ENCODE data around the gene GBP1.

GBP1 gene

DNA sequence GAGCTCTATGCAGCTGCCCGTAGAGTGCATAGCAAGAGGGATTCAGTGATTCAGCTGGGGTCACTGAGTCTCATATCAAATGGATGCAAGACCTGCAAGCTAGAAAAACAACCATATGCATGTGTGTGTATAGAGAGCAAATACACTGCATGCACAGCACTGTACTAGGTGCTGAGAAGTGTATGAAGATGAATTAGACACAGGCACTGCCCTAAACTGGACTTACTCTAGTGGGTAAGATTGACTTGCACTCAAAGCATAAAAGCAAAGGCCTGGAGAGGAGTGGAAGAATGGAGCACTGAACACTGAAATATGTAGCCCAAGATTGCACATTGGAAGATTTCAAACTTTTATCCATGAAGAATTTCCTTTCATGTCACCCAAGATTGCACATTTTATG lies 5.5 kb upstream of the GBP1 start:
- no peak for TF ChIP-seq POLR2AphosphoS5 (IDR thresholded peaks at IDR 0.05; ENCODE audit: low read depth, low read length)
- TF ChIP-seq, protein P1, sequence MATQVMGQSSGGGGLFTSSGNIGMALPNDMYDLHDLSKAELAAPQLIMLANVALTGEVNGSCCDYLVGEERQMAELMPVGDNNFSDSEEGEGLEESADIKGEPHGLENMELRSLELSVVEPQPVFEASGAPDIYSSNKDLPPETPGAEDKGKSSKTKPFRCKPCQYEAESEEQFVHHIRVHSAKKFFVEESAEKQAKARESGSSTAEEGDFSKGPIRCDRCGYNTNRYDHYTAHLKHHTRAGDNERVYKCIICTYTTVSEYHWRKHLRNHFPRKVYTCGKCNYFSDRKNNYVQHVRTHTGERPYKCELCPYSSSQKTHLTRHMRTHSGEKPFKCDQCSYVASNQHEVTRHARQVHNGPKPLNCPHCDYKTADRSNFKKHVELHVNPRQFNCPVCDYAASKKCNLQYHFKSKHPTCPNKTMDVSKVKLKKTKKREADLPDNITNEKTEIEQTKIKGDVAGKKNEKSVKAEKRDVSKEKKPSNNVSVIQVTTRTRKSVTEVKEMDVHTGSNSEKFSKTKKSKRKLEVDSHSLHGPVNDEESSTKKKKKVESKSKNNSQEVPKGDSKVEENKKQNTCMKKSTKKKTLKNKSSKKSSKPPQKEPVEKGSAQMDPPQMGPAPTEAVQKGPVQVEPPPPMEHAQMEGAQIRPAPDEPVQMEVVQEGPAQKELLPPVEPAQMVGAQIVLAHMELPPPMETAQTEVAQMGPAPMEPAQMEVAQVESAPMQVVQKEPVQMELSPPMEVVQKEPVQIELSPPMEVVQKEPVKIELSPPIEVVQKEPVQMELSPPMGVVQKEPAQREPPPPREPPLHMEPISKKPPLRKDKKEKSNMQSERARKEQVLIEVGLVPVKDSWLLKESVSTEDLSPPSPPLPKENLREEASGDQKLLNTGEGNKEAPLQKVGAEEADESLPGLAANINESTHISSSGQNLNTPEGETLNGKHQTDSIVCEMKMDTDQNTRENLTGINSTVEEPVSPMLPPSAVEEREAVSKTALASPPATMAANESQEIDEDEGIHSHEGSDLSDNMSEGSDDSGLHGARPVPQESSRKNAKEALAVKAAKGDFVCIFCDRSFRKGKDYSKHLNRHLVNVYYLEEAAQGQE (IDR thresholded peaks at IDR 0.05; ENCODE audit: insufficient read depth in 1 of 2, low read depth in 2 of 2, low read length in 2 of 2) = no peak
- TF ChIP-seq TAF1 (IDR thresholded peaks at IDR 0.05; ENCODE audit: borderline replicate concordance, insufficient read depth, low read length) = no peak
- TF ChIP-seq SIN3A (IDR thresholded peaks at IDR 0.05; ENCODE audit: borderline replicate concordance, insufficient read depth, low read length) = no peak
- TF ChIP-seq FOXP2 (optimal IDR thresholded peaks at IDR 0.05; ENCODE audit: borderline replicate concordance, extremely low read depth, extremely low read length, insufficient read depth) = no peak

DNA sequence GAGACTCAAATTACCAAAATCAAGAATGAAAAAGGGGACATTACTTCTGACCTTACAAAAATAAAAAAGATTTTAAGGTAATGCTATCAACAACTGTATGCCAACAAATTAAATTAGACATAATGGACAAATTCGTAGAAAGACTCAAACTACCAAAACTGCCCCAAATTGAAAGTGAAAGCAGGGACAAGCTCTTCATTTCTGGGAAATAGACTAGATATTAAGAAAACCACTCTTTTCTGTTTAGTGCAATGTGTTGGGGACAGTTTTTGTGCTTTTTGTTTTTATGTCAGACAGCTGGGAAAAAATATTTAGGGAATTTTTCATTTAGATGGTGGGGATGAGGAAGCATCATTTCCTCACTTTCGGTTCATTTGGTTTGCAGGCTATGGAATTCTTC lies 4.9 kb upstream of the GBP1 start:
- TF ChIP-seq FOXP2 (optimal IDR thresholded peaks at IDR 0.05; ENCODE audit: borderline replicate concordance, extremely low read depth, extremely low read length, insufficient read depth) = no peak
- no peak for TF ChIP-seq TAF1 (IDR thresholded peaks at IDR 0.05; ENCODE audit: borderline replicate concordance, insufficient read depth, low read length)
- TF ChIP-seq POLR2AphosphoS5 (IDR thresholded peaks at IDR 0.05; ENCODE audit: low read depth, low read length) = no peak
- TF ChIP-seq SIN3A (IDR thresholded peaks at IDR 0.05; ENCODE audit: borderline replicate concordance, insufficient read depth, low read length) = no peak
- TF ChIP-seq, protein P1 (IDR thresholded peaks at IDR 0.05; ENCODE audit: insufficient read depth in 1 of 2, low read depth in 2 of 2, low read length in 2 of 2) = no peak

DNA sequence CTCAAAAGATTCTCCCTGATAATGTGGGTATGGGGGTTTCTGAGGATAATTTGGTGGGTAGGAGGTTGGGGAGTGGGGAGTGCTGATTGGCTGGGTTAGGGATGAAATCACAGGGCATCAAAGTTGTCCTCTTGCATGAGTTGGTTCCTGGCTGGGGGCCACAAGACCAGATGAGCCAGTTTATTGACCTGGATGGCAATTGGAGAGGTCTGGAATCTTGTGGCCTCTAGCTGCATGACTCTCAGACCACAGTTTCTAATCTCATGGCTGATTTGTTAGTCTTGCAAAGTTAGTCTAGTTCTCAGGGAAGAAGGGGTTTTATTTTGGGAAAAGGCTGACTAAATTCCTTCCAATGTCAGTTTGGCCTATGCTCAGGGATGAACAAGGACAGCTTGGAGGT lies 3.3 kb upstream of the GBP1 start:
- TF ChIP-seq POLR2AphosphoS5 (IDR thresholded peaks at IDR 0.05; ENCODE audit: low read depth, low read length) = no peak
- no peak for TF ChIP-seq SIN3A (IDR thresholded peaks at IDR 0.05; ENCODE audit: borderline replicate concordance, insufficient read depth, low read length)
- TF ChIP-seq TAF1 (IDR thresholded peaks at IDR 0.05; ENCODE audit: borderline replicate concordance, insufficient read depth, low read length) = no peak
- TF ChIP-seq, protein P1 (IDR thresholded peaks at IDR 0.05; ENCODE audit: insufficient read depth in 1 of 2, low read depth in 2 of 2, low read length in 2 of 2) = no peak
- TF ChIP-seq FOXP2 (optimal IDR thresholded peaks at IDR 0.05; ENCODE audit: borderline replicate concordance, extremely low read depth, extremely low read length, insufficient read depth) = no peak

GRCh38 chr1:89064632-89065031 lies 376 bp downstream of the GBP1 start:
- no peak for TF ChIP-seq FOXP2 (optimal IDR thresholded peaks at IDR 0.05; ENCODE audit: borderline replicate concordance, extremely low read depth, extremely low read length, insufficient read depth)
- no peak for TF ChIP-seq TAF1 (IDR thresholded peaks at IDR 0.05; ENCODE audit: borderline replicate concordance, insufficient read depth, low read length)
- no peak for TF ChIP-seq POLR2AphosphoS5 (IDR thresholded peaks at IDR 0.05; ENCODE audit: low read depth, low read length)
- TF ChIP-seq, protein P1 (IDR thresholded peaks at IDR 0.05; ENCODE audit: insufficient read depth in 1 of 2, low read depth in 2 of 2, low read length in 2 of 2) = no peak
- TF ChIP-seq SIN3A (IDR thresholded peaks at IDR 0.05; ENCODE audit: borderline replicate concordance, insufficient read depth, low read length) = no peak

DNA sequence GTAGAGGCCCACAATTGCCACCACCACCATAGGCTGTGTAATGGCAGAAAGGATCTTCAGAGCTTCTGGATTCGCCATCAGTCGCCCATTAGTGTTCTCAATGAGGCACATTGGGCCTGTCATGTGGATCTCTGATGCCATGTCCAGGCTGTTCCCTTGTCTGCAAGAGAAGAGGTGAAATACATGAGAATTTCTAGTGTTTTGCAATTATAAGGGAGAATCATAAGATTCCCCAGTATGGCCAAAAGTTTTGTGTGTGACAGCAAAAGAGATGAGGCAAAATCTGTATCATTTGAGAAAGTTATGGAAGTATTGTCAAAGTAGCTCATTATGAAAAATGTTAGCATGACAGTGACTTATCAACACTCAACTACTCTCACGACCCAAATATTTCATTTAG lies 1.9 kb downstream of the GBP1 start:
- no peak for TF ChIP-seq POLR2AphosphoS5 (IDR thresholded peaks at IDR 0.05; ENCODE audit: low read depth, low read length)
- no peak for TF ChIP-seq SIN3A (IDR thresholded peaks at IDR 0.05; ENCODE audit: borderline replicate concordance, insufficient read depth, low read length)
- TF ChIP-seq TAF1 (IDR thresholded peaks at IDR 0.05; ENCODE audit: borderline replicate concordance, insufficient read depth, low read length) = no peak

Measured in PFSK-1 (cell line).